T-helper 1 cell (primary cell): ENCODE results near the gene WDR26.
A peak's percentile ranks its signal among the peaks of the same experiment; 100 is the strongest.
"Not testable (repeated sequence)": the region's sequence is repeated elsewhere in the genome, so short reads cannot be mapped to it uniquely, and the experiment has no call there.

ENCODE experiments used
- DNase-seq, 5 donors: peaks; one replicate each; pipeline ENCODE4 v3.0.0-alpha.2; 2012 to 2020

Gene WDR26

GRCh38 chr1:224433701-224434672, 610 bp downstream of the WDR26 start:
- peak; percentile 32 to 61 (median 44) for DNase-seq

GRCh38 chr1:224433041-224433691, 1.4 kb downstream of the WDR26 start:
- peak in 4 of 5 donors; percentile 14 to 27 (median 18) for DNase-seq

GRCh38 chr1:224432672-224433040, 1.9 kb downstream of the WDR26 start:
- peak in 1 of 5 donors; percentile 32 for DNase-seq

GRCh38 chr1:224432146-224432545, 2.5 kb downstream of the WDR26 start:
- DNase-seq, result no peak

- DNase-seq, result no peak
Observed at GRCh38 chr1:224431726-224432125, 2.9 kb downstream of the WDR26 start.

GRCh38 chr1:224430511-224431113, 4.0 kb downstream of the WDR26 start:
- DNase-seq, result peak in 4 of 5 donors; percentile 10 to 71 (median 29)

GRCh38 chr1:224429616-224430326, 4.8 kb downstream of the WDR26 start:
- no peak for DNase-seq

- not testable (repeated sequence) for DNase-seq
Observed at GRCh38 chr1:224428713-224429112, 5.9 kb downstream of the WDR26 start.

GRCh38 chr1:224427346-224427745, 7.3 kb downstream of the WDR26 start:
- no peak for DNase-seq

GRCh38 chr1:224426869-224427268, 7.7 kb downstream of the WDR26 start:
- DNase-seq, result not testable (repeated sequence)

GRCh38 chr1:224425279-224425884, 9.2 kb downstream of the WDR26 start:
- DNase-seq, result no peak

- DNase-seq, result no peak
Observed at GRCh38 chr1:224420106-224420505, 14.5 kb downstream of the WDR26 start.

- no peak for DNase-seq
Observed at GRCh38 chr1:224411766-224412165, 22.8 kb downstream of the WDR26 start.

- DNase-seq, result no peak
Observed at GRCh38 chr1:224408294-224408590, 26.4 kb downstream of the WDR26 start.

- DNase-seq, result no peak
Observed at GRCh38 chr1:224407571-224408293, 26.9 kb downstream of the WDR26 start.

- no peak for DNase-seq
Observed at GRCh38 chr1:224406216-224406615, 28.4 kb downstream of the WDR26 start.

GRCh38 chr1:224405604-224405970, 29.0 kb downstream of the WDR26 start:
- no peak for DNase-seq

GRCh38 chr1:224404916-224405603, 29.5 kb downstream of the WDR26 start:
- no peak for DNase-seq

GRCh38 chr1:224402472-224403036, 32.0 kb downstream of the WDR26 start:
- no peak for DNase-seq

GRCh38 chr1:224399887-224400286, 34.7 kb downstream of the WDR26 start:
- DNase-seq, result no peak

GRCh38 chr1:224393294-224393693, 41.3 kb downstream of the WDR26 start:
- DNase-seq, result no peak
